ENCODE results near the gene B3GALT6.
"Not testable (repeated sequence)": the region's sequence is repeated elsewhere in the genome, so short reads cannot be mapped to it uniquely, and the experiment has no call there.

Gene B3GALT6

GRCh38 chr1:1232208-1232795 lies at the start of gene B3GALT6:
Gene B3GALT6 (plus strand): TSS chr1:1232237. CDS start chr1:1232279, 42 bp downstream.
- H3K4me1 Mint-ChIP-seq = peaks cover 30% of the 10 kb centered on the region
- H3K9me3 Mint-ChIP-seq = no peaks in the 10 kb centered on the region
- peak within 1 kb of the TSS; percentile 91 for H3K27ac Mint-ChIP-seq
- peak within 1 kb of the TSS; percentile 93 for H3K4me3 Mint-ChIP-seq
- no peaks in the 10 kb centered on the region for H3K27me3 Mint-ChIP-seq
- peaks cover 14% of the 10 kb centered on the region for H3K36me3 Mint-ChIP-seq

GRCh38 chr1:1182491-1183220 lies 49.4 kb upstream of the B3GALT6 start:
- H3K27ac Mint-ChIP-seq = no peak overlapping the region

GRCh38 chr1:1183221-1183747 lies 48.8 kb upstream of the B3GALT6 start:
- H3K4me1 Mint-ChIP-seq = peaks cover 4% of the 10 kb centered on the region
- H3K27ac Mint-ChIP-seq = no peak overlapping the region

More at GRCh38 chr1:1182491-1183220, 49.4 kb upstream of the B3GALT6 start:
- Mint-ChIP-seq H3K9me3 (no peaks in the 10 kb centered on the region), H3K27me3 (peaks cover 1% of the 10 kb centered on the region), H3K36me3 (no peaks in the 10 kb centered on the region), H3K4me3 (no peak overlapping the region), H3K4me1 (peaks cover 4% of the 10 kb centered on the region)

DNA sequence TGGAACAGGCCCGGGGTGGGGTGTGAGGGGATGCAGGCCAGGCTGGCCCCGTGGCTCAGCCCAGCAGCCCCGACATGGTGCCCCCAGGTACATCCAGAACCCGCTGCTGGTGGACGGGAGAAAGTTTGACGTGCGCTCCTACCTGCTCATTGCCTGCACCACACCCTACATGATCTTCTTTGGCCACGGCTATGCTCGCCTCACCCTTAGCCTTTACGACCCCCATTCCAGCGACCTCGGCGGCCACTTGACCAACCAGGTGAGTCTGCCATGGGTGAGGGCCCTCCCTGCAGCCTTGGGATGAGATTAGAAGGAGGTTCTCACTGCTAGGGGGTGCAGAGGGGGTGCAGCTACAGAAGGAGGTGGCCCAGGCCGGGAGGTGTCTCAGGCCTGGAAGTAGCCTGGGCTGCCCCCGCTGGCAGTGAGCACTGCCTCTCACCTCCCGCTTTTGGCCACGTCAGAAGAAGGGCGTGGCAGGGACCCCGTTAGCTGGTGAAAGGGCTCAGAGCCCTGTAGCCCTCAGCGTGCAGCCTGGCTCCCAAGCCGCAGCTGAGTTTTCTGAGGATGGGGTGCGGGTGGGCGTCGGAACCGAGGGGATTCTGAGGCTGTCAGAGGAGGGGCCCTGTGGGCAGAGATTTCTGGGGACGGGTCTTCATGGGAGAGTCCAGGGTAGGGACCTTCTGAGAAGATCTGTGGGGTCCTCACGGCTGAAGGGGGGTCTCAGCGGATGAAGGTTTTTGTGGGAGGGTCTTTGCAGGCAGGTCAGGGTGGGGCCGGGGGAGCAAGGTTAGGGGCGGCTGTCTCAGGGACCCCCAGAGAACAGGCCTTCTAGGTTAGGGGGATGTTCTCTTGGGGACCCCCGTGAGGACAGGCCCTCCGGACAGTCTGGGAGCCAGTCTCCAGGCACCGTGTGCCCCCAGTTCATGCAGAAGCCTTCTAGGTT lies 47.9 kb upstream of the B3GALT6 start:
- Mint-ChIP-seq H3K4me1 (peaks cover 4% of the 10 kb centered on the region), H3K36me3 (no peaks in the 10 kb centered on the region), H3K27ac (no peak overlapping the region), H3K4me3 (no peak overlapping the region), H3K9me3 (no peaks in the 10 kb centered on the region), H3K27me3 (peaks cover 1% of the 10 kb centered on the region)

More at GRCh38 chr1:1183221-1183747, 48.8 kb upstream of the B3GALT6 start:
- no peaks in the 10 kb centered on the region for H3K9me3 Mint-ChIP-seq
- H3K27me3 Mint-ChIP-seq = peaks cover 1% of the 10 kb centered on the region
- H3K4me3 Mint-ChIP-seq = no peak overlapping the region
- H3K36me3 Mint-ChIP-seq = no peaks in the 10 kb centered on the region

GRCh38 chr1:1185101-1185765 lies 46.8 kb upstream of the B3GALT6 start:
- H3K27me3 Mint-ChIP-seq = peaks cover 1% of the 10 kb centered on the region
- H3K27ac Mint-ChIP-seq = no peak overlapping the region
- H3K36me3 Mint-ChIP-seq = no peaks in the 10 kb centered on the region
- no peaks in the 10 kb centered on the region for H3K9me3 Mint-ChIP-seq
- no peak overlapping the region for H3K4me3 Mint-ChIP-seq
- peaks cover 4% of the 10 kb centered on the region for H3K4me1 Mint-ChIP-seq

GRCh38 chr1:1187938-1188337 lies 44.1 kb upstream of the B3GALT6 start:
- Mint-ChIP-seq H3K9me3 (no peaks in the 10 kb centered on the region), H3K36me3 (no peaks in the 10 kb centered on the region), H3K4me3 (no peak overlapping the region), H3K27ac (no peak overlapping the region), H3K27me3 (peaks cover 1% of the 10 kb centered on the region), H3K4me1 (peaks cover 4% of the 10 kb centered on the region)

- Mint-ChIP-seq H3K9me3 (no peaks in the 10 kb centered on the region), H3K27ac (no peak overlapping the region), H3K27me3 (no peaks in the 10 kb centered on the region), H3K4me3 (no peak overlapping the region), H3K4me1 (no peaks in the 10 kb centered on the region), H3K36me3 (no peaks in the 10 kb centered on the region)
Measured at GRCh38 chr1:1189111-1189510, 42.9 kb upstream of the B3GALT6 start.

DNA sequence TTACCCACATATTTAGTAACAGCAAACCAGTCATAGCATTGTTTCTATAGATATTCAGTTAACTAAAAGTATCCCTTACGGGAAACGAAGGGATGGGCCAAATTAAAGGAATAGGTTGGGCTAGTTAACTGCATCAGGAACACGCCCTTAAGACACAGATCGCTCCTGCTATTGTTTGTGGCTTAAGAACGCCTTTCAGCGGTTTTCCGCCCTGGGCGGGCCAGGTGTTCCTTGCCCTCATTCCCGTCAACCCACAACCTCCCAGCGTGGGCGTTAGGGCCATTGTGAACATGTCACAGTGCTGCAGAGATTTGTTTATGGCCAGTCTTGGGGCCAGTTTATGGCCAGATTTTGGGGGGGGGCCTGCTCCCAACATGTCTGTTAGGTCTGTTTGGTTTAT lies 40.3 kb upstream of the B3GALT6 start:
- H3K27me3 Mint-ChIP-seq = no peaks in the 10 kb centered on the region
- H3K27ac Mint-ChIP-seq = peak overlapping the region; percentile 71
- H3K4me3 Mint-ChIP-seq = no peak overlapping the region
- no peaks in the 10 kb centered on the region for H3K9me3 Mint-ChIP-seq
- H3K4me1 Mint-ChIP-seq = no peaks in the 10 kb centered on the region
- peaks cover 2% of the 10 kb centered on the region for H3K36me3 Mint-ChIP-seq

DNA sequence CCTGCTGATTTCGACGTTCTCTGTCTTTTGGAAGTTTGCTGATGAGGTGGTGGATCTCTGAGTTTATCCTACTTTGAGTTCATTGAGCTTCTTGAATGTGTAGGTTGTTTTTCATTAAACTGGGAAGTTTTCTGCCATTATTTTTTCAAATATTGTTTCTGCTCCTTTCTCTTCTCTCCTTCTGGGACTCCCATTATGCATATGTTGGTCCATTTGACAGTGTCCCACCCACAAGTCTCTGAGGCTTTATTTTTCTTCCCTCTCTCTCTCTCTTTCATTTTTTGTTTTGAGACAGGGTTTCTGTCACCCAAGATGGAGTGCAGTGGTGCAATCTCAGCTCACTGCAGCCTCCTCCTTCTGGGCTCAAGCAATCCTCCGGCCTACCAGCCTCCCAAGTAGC lies 37.3 kb upstream of the B3GALT6 start:
- Mint-ChIP-seq H3K27me3 (no peaks in the 10 kb centered on the region), H3K4me1 (no peaks in the 10 kb centered on the region), H3K9me3 (no peaks in the 10 kb centered on the region), H3K4me3 (no peak overlapping the region), H3K27ac (no peak overlapping the region), H3K36me3 (peaks cover 2% of the 10 kb centered on the region)

DNA sequence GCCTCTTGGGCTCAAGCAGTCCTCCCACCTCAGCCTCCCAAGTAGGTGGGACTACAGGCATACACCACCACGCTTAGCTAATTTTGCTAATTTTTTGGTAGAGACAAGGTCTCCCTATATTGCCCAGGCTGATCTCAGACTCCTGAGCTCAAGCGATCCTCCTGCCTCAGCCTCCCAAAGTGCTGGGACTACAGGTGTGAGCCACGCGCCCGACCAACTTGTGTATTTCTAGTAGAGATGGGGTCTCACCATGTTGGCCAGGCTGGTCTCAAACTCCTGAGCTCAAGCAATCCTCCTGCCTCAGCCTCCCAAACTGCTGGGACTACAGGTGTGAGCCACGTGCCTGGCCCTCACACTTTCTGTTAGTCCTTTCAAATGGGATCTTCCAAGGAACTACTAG lies 36.3 kb upstream of the B3GALT6 start:
- H3K36me3 Mint-ChIP-seq, H3K4me1 Mint-ChIP-seq, H3K9me3 Mint-ChIP-seq, H3K4me3 Mint-ChIP-seq, H3K27me3 Mint-ChIP-seq, H3K27ac Mint-ChIP-seq: not testable (repeated sequence)

- no peaks in the 10 kb centered on the region for H3K9me3 Mint-ChIP-seq
- H3K4me3 Mint-ChIP-seq = no peak overlapping the region
- H3K27ac Mint-ChIP-seq = peak overlapping the region; percentile 57
- H3K27me3 Mint-ChIP-seq = no peaks in the 10 kb centered on the region
- H3K36me3 Mint-ChIP-seq = peaks cover 2% of the 10 kb centered on the region
- peaks cover 6% of the 10 kb centered on the region for H3K4me1 Mint-ChIP-seq
Measured at GRCh38 chr1:1196431-1197187, 35.4 kb upstream of the B3GALT6 start.

- Mint-ChIP-seq H3K36me3 (peaks cover 2% of the 10 kb centered on the region), H3K4me3 (no peak overlapping the region), H3K4me1 (peaks cover 6% of the 10 kb centered on the region), H3K27me3 (no peaks in the 10 kb centered on the region), H3K27ac (no peak overlapping the region), H3K9me3 (no peaks in the 10 kb centered on the region)
Measured at GRCh38 chr1:1197188-1197500, 34.9 kb upstream of the B3GALT6 start.

- H3K4me3 Mint-ChIP-seq = no peak overlapping the region
- peaks cover 6% of the 10 kb centered on the region for H3K4me1 Mint-ChIP-seq
- H3K27ac Mint-ChIP-seq = no peak overlapping the region
- H3K36me3 Mint-ChIP-seq = peaks cover 2% of the 10 kb centered on the region
- H3K27me3 Mint-ChIP-seq = no peaks in the 10 kb centered on the region
- no peaks in the 10 kb centered on the region for H3K9me3 Mint-ChIP-seq
Measured at GRCh38 chr1:1197551-1198422, 34.2 kb upstream of the B3GALT6 start.
